GM18499 (cell line): Measurements from ENCODE around the gene AKAP13.

ENCODE experiments used
- ATAC-seq: cut with Tn5 transposase; IDR thresholded peaks from one replicate; pipeline ENCODE4 v1.9.1; 2021; ENCODE audit warnings: moderate number of reproducible peaks; ENCODE audit not compliant: insufficient read depth, unreplicated experiment

The AKAP13 gene

GRCh38 chr15:85495096-85495495 lies 114.7 kb downstream of the AKAP13 start:
- no peak for ATAC-seq

DNA sequence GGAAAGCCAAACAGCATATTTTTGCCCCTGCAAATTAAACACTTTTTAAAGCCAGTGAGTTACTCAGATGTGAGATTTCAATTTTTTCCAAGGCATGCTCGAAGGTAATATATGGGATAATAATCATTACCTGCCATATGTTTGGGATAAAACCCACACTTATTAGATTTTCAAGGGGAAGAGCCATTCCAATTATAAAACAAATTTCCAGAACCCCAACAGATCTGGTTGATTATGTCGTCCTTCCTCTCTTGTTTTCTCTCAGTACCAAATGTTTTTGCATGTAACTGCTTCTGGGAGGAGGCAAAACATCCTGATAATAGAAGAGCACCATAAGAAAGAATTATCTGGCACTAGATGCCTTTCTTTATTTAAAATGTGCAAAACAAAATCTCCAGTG lies 115.1 kb downstream of the AKAP13 start:
- no peak for ATAC-seq

- no peak for ATAC-seq
These were observed 115.7 kb downstream of the AKAP13 start for GRCh38 chr15:85496151-85496550.

DNA sequence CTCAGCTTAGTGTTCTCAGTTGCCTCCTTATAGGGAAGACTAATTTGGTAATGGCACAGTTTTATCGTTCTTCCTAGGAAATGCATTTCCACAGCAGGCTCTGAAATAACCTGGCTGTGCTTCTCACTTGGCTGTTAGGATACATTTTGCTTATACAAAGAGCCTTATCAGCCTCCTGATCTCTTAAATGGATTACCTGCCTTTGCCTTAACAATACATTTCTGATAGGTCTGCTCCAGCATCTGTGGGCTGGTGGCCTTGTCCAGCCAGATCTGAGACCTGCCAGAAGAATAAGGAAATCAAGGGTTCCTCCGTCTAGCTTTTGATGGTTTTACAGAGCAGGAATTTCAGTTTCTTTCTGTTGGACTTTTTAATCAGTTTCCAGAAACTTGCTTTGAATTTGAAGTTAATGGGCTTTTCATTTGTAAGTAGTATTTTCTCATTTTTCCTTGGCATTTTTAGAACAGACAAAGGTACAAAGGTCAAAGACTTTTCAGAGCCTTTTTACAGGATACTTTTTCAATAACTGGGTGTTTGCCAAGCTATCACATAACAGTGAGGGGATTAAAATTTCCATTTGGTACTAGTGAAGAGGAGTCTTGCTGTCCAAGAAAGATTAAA lies 116.3 kb downstream of the AKAP13 start:
- ATAC-seq: no peak

GRCh38 chr15:85497172-85497569 lies 116.8 kb downstream of the AKAP13 start:
- no peak for ATAC-seq

GRCh38 chr15:85498471-85498870 lies 118.1 kb downstream of the AKAP13 start:
- no peak for ATAC-seq

DNA sequence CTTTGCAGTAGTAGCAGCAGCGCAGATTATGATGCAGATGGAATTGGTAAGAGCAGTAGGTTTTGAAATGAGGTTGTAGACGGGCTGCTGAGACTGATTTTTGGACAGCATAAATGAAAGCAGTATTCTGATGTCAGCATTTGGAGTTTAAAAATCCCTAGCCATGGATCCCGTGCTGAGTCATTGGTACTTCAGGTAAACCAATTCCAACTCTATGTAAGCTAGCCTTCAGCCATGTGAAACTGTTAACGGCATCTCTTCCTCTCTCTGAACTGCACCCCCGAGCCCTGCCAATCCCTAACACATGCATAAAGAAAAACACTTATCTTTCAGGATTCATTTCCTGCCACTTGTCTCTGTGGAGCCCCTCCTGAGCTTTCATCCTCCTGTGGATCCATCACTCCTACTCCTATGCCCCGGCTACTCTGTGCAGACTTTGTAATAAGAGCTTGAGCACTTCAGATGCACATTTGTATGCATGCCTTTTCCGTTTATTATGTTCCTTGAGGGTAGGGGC lies 119.0 kb downstream of the AKAP13 start:
- ATAC-seq: no peak

DNA sequence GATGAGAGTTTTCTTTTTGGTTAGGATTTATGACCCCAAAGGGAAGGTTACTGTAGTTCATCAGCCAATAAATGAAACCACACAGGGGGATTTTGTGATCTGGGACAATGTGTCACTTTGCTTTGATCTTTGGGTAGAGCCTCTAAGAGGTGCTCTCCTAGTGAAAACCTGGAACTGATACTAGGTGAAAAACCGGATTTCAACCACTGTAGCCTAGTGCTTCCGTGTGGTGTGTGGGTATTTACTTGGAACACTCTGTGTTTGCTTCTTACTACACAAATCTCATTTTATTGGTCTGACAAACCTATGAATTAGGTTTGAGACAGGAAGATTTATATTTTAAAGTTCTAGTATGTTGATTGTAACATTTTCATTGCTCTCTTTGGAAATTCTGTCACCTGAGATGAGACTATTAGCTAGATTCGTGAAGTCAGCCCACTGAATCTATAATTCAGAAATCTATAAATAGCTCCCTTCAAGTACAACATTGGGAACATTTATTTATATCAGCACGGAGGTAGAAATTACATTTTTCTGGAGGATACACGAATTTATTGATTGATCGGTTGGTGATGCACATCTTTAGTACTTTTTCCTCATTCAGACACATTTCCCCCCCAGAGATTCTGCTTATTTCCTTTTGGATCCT lies 119.8 kb downstream of the AKAP13 start:
- ATAC-seq: peak; percentile 51

GRCh38 chr15:85500729-85501128 lies 120.3 kb downstream of the AKAP13 start:
- no peak for ATAC-seq

- ATAC-seq: no peak
These were observed 121.2 kb downstream of the AKAP13 start for GRCh38 chr15:85501574-85501973.

DNA sequence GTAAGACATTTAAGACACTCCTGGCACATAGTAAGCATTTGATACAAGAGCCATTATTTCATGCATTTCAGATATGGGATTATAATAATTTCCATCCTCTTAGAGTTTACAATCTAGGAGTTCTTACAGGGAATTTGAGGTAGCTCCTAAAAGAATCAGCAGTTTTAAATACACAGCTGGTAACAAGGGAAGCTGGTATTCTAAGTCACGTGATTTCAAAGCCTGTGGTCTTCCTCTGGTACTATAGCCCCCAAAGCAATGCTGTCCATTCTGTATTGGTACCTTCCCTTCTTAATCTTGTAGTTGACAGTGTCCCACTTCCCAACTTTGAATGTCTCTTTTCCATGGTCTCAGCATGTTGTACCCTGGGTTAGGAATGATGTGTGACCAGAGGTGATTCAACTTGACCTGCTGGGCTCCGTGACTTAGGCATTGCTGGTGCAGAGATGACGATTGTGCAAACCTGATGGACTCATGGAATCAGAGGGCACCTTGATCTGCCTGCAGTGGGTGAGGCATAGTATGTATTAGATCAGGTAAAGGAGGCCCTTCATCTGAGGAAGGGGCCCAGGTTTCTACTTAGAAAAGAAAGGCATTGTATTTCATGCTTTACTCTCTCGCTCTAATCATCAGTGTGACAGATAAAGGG lies 122.9 kb downstream of the AKAP13 start:
- ATAC-seq: no peak

GRCh38 chr15:85504749-85505676 lies 124.6 kb downstream of the AKAP13 start:
- ATAC-seq: no peak

DNA sequence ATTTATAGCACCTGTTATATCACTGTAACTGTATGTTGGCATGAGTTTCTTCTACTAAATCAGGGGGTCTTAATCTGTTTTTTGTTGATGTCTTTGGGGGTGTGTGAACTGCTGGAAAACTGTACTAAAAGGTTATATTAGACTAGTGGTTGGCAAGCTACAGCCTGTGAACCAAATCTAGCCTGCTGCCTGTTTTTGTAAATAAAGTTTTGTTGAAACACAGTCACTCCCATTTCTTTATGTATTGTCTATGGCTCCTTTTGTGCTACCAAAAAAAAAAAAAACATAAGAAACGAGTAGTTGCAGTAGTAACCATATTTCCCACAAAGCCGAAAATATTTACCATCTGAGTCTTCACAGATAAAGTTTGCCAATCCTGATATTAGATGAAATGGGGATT lies 126.7 kb downstream of the AKAP13 start:
- no peak for ATAC-seq

- ATAC-seq: no peak
These were observed 129.6 kb downstream of the AKAP13 start for GRCh38 chr15:85509973-85510372.

DNA sequence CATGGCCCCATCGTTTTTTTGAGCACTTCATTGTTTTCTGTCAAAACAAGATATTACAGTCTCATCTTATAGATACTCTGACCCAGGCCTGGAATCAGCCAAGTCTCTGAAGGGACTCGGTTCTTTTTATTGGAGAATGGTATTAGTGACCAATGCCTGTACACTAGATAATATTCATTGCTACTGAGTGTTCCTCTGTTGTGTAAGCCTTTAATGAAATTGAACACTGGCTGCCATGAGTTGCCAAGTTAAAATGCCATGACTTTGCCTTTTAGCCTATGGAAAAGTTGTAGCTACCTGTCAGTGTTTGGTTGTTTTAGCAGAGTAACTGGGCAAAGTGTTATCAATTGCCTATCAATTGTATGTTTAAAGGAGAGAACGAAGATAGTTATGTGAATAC lies 134.0 kb downstream of the AKAP13 start:
- no peak for ATAC-seq

- no peak for ATAC-seq
These were observed 134.8 kb downstream of the AKAP13 start for GRCh38 chr15:85515212-85515611.

DNA sequence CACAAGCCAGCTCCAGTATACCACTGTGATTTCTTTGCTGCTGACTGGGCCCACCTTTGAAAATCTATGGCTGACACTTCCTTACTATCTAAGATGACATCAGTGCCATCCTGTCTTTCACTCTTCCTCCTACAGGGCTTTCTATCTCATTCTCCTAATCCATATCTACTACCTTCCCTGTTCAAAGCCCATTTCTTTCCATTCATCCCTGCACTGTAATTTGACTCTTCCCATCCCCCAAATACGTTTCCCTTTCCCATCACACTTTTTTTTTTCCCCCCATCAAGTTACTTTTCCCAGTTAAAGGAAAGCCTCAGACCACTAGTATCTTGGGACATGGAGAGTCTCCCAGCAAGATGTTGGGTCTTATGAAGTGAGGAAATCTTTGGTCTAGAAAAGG lies 136.7 kb downstream of the AKAP13 start:
- no peak for ATAC-seq

- no peak for ATAC-seq
These were observed 138.8 kb downstream of the AKAP13 start for GRCh38 chr15:85518979-85519761.

DNA sequence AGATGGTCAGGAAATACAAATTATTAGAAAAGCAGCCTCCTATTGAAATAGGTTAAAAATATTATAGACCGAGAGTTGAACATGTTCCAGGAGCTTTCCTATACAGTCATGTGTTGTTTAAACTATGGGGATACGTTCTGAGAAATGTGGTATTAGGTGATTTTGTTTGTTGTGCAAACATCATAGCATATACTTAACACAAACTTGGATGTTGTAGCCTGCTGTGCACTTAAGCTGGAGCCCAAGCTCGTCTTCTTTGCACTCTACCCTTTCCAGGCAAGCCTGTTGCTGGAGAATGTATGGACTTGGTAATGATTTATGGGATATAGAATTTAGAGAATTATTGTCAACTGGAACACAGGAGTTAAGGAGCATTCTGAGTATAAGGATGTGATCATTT lies 140.2 kb downstream of the AKAP13 start:
- no peak for ATAC-seq

DNA sequence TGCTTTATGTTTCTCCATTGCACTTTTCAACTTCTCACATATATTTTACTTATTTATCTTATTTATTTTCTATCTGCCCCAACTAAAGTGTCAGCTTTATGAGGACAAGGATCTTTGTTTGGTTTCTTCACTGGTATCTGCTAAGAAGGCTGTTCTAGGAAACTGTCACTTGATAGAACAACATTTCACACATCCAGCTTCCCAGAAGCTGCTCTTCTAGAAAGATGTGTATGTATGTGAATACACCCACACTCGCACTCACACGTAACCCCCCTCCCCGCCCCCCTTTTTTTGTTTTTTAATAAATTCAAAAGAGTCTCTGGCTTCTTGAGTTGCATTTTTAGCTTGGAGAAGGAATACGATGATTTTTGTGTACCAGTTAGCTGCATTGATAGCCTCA lies 143.1 kb downstream of the AKAP13 start:
- no peak for ATAC-seq
